ENCODE data around the gene ACSF3.

DNA sequence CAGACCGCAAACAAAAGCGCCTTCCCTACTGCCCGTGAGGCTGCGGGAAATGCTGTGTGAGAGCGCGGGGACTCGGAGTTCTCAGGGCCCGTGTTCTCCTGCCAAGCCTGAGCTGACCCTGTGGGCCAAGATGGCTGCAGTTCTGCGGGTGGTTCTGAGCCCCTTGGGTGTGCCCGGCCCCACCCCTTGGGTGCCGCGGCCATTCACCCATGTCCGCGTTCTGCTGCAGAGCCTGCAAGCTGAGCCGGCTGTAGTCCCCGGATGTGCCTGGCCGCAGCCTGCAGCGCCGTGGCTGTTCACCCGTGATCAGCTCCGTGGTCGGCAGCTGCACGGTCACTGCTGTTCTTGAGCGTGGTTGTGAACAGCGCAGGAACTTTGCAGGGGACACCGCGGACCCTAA is 20.0 kb downstream of the ACSF3 start:
- TF ChIP-seq, protein P1, sequence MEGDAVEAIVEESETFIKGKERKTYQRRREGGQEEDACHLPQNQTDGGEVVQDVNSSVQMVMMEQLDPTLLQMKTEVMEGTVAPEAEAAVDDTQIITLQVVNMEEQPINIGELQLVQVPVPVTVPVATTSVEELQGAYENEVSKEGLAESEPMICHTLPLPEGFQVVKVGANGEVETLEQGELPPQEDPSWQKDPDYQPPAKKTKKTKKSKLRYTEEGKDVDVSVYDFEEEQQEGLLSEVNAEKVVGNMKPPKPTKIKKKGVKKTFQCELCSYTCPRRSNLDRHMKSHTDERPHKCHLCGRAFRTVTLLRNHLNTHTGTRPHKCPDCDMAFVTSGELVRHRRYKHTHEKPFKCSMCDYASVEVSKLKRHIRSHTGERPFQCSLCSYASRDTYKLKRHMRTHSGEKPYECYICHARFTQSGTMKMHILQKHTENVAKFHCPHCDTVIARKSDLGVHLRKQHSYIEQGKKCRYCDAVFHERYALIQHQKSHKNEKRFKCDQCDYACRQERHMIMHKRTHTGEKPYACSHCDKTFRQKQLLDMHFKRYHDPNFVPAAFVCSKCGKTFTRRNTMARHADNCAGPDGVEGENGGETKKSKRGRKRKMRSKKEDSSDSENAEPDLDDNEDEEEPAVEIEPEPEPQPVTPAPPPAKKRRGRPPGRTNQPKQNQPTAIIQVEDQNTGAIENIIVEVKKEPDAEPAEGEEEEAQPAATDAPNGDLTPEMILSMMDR (IDR thresholded peaks at IDR 0.05; ENCODE audit: poor library complexity), result no peak
- TF ChIP-seq EZH2 (IDR thresholded peaks at IDR 0.05; ENCODE audit: borderline replicate concordance), result no peak

All from hepatocyte (in vitro differentiated cells).